Neural cell (in vitro differentiated cells): Measurements from ENCODE around the gene PLS1. TPM values are rescaled to one million over a fixed set of nuclear protein-coding genes. Genes with fewer than 3 reads are reported as not detected.

Experiments used
- H2AFZ ChIP-seq: fragments of 200-600, 300-800 bp; sonication (generic), shearing (Covaris generic); 2 replicates; pipeline ENCODE4 v1.6.0; 2014; ENCODE audit warnings: low read depth, mild to moderate bottlenecking, antibody characterized with exemption, low read length, moderate library complexity
- H3F3A ChIP-seq: fragments of 200-600 bp; shearing (Covaris generic); 2 replicates; pipeline ENCODE4 v1.6.1; 2016; ENCODE audit warnings: mild to moderate bottlenecking, moderate library complexity, mixed read lengths, antibody characterized with exemption, low read length; ENCODE audit not compliant: insufficient read depth, poor library complexity, severe bottlenecking
- H3K27ac ChIP-seq: fragments of 200-600, 300-800 bp; sonication (generic), shearing (Covaris generic); 2 replicates; pipeline ENCODE4 v1.5.1; 2014; ENCODE audit warnings: mild to moderate bottlenecking, low read length, moderate library complexity
- H3K27me3 ChIP-seq: fragments of 300-800, 200-600 bp; sonication (generic), shearing (Covaris generic); 2 replicates; pipeline ENCODE4 v1.6.0; 2014; ENCODE audit warnings: mild to moderate bottlenecking, low read depth, low read length, moderate library complexity; ENCODE audit not compliant: insufficient read depth
- H3K36me3 ChIP-seq: fragments of 300-800, 200-600 bp; sonication (generic), shearing (Covaris generic); 2 replicates; pipeline ENCODE4 v1.5.1; 2014; ENCODE audit warnings: mild to moderate bottlenecking, antibody characterized with exemption, low read length, moderate library complexity; ENCODE audit not compliant: insufficient read depth
- H3K4me2 ChIP-seq: fragments of 300-800, 200-600 bp; sonication (generic), shearing (Covaris generic); 2 replicates; pipeline ENCODE4 v1.6.0; 2014; ENCODE audit warnings: mild to moderate bottlenecking, low read length
- H3K4me3 ChIP-seq: fragments of 300-800, 200-600 bp; sonication (generic), shearing (Covaris generic); 2 replicates; pipeline ENCODE4 v1.5.1; 2014; ENCODE audit warnings: mild to moderate bottlenecking, low read length, moderate library complexity
- H3K79me2 ChIP-seq: fragments of 200-600 bp; shearing (Covaris generic); replicated peaks from 2 replicates; pipeline ENCODE4 v1.6.0; 2014; ENCODE audit warnings: mild to moderate bottlenecking, low read length, moderate library complexity; ENCODE audit not compliant: insufficient read depth
- H3K9ac ChIP-seq: fragments of 300-800, 200-600 bp; sonication (generic), shearing (Covaris generic); 2 replicates; pipeline ENCODE4 v1.6.1; 2016; ENCODE audit warnings: mild to moderate bottlenecking, low read length, mixed read lengths
- H3K9me2 ChIP-seq: fragments of 200-600 bp; shearing (Covaris generic); 2 replicates; pipeline ENCODE4 v1.6.1; 2016; ENCODE audit warnings: mild to moderate bottlenecking, low read length, mixed read lengths; ENCODE audit not compliant: insufficient read depth
- H3K9me3 ChIP-seq: fragments of 200-600, 300-800 bp; sonication (generic), shearing (Covaris generic); 2 replicates; pipeline ENCODE4 v1.6.1; 2016; ENCODE audit warnings: mild to moderate bottlenecking, mixed run types, low read length, moderate library complexity, mixed read lengths
- H4K20me1 ChIP-seq: fragments of 200-600 bp; shearing (Covaris generic); 2 replicates; pipeline ENCODE4 v1.6.1; 2016; ENCODE audit warnings: mild to moderate bottlenecking, mixed run types; ENCODE audit not compliant: insufficient read depth
- EP300 ChIP-seq: fragments of 450-650 bp; conservative IDR thresholded peaks from 2 replicates; pipeline ENCODE4 v1.6.1; 2014; ENCODE audit warnings: antibody characterized with exemption, mild to moderate bottlenecking, moderate library complexity; ENCODE audit not compliant: poor library complexity, severe bottlenecking
- EZH2 ChIP-seq: fragments of 200-600, 300-800 bp; shearing (Covaris generic), sonication (generic); IDR thresholded peaks from 2 replicates; pipeline ENCODE4 v1.6.1; 2014; ENCODE audit warnings: antibody characterized with exemption, low read length, borderline replicate concordance, mild to moderate bottlenecking; ENCODE audit not compliant: insufficient read depth, poor library complexity, severe bottlenecking
- MXI1 ChIP-seq: fragments of 450-650 bp; conservative IDR thresholded peaks from 2 replicates; pipeline ENCODE4 v1.6.1; 2014; ENCODE audit warnings: antibody characterized with exemption, mild to moderate bottlenecking; ENCODE audit not compliant: poor library complexity, severe bottlenecking
- POLR2AphosphoS5 ChIP-seq: IDR thresholded peaks from 2 replicates; pipeline ENCODE4 v1.6.1; 2012
- RAD21 ChIP-seq: fragments of 450-650 bp; conservative IDR thresholded peaks from 2 replicates; pipeline ENCODE4 v1.6.1; 2014; ENCODE audit warnings: antibody characterized with exemption, mild to moderate bottlenecking, moderate library complexity
- SMC3 ChIP-seq: fragments of 450-650 bp; conservative IDR thresholded peaks from 2 replicates; pipeline ENCODE4 v1.6.1; 2014; ENCODE audit warnings: antibody characterized with exemption, mild to moderate bottlenecking, moderate library complexity; ENCODE audit not compliant: poor library complexity
- TAF1 ChIP-seq: IDR thresholded peaks from 2 replicates; pipeline ENCODE4 v1.6.1; 2012; ENCODE audit warnings: low read depth
- polyA plus RNA-seq: library from polyadenylated mRNA; depleted of rRNA; stranded (reverse); fragments of >200 nt; gene quantifications from 2 replicates; pipeline ENCODE4 v1.2.3, GENCODE V29; 2014
- TF ChIP-seq, protein P1 (sequence below): IDR thresholded peaks from 2 replicates; pipeline ENCODE4 v1.6.1; 2012; ENCODE audit warnings: borderline replicate concordance
- TF ChIP-seq, protein P2 (sequence below): fragments of 450-650 bp; IDR thresholded peaks from 2 replicates; pipeline ENCODE4 v1.5.1; 2014; ENCODE audit warnings: antibody characterized with exemption, mild to moderate bottlenecking, moderate library complexity; ENCODE audit not compliant: poor library complexity, severe bottlenecking

PLS1 gene
- polyA plus RNA-seq, 1 donor from 2014 or later = 0.31 TPM

DNA sequence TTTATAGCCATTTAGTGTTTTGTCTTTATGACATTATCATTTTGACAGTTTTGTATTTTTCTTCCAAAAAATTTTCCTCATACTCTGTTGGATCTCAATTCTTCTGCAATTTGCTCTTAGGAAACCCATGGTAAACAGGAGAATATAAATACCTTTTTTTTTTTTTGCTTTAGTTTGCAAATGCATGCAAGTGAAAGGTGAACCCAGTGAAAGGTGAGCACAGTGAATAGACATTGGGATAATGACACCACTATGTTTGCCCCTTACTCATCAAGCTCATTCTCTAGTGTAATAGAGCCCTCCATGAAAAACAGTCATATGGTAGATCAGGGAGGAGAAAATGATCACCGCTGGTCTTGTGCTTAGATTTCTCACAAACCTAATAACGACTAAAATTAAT is 68.6 kb downstream of the PLS1 start:
- no peaks in the 10 kb centered on the region for H3K36me3 ChIP-seq
- TF ChIP-seq, protein P1, sequence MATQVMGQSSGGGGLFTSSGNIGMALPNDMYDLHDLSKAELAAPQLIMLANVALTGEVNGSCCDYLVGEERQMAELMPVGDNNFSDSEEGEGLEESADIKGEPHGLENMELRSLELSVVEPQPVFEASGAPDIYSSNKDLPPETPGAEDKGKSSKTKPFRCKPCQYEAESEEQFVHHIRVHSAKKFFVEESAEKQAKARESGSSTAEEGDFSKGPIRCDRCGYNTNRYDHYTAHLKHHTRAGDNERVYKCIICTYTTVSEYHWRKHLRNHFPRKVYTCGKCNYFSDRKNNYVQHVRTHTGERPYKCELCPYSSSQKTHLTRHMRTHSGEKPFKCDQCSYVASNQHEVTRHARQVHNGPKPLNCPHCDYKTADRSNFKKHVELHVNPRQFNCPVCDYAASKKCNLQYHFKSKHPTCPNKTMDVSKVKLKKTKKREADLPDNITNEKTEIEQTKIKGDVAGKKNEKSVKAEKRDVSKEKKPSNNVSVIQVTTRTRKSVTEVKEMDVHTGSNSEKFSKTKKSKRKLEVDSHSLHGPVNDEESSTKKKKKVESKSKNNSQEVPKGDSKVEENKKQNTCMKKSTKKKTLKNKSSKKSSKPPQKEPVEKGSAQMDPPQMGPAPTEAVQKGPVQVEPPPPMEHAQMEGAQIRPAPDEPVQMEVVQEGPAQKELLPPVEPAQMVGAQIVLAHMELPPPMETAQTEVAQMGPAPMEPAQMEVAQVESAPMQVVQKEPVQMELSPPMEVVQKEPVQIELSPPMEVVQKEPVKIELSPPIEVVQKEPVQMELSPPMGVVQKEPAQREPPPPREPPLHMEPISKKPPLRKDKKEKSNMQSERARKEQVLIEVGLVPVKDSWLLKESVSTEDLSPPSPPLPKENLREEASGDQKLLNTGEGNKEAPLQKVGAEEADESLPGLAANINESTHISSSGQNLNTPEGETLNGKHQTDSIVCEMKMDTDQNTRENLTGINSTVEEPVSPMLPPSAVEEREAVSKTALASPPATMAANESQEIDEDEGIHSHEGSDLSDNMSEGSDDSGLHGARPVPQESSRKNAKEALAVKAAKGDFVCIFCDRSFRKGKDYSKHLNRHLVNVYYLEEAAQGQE = no peak
- TF ChIP-seq RAD21 = no peak
- no peak for TF ChIP-seq EZH2
- no peak for TF ChIP-seq POLR2AphosphoS5
- TF ChIP-seq, protein P2, sequence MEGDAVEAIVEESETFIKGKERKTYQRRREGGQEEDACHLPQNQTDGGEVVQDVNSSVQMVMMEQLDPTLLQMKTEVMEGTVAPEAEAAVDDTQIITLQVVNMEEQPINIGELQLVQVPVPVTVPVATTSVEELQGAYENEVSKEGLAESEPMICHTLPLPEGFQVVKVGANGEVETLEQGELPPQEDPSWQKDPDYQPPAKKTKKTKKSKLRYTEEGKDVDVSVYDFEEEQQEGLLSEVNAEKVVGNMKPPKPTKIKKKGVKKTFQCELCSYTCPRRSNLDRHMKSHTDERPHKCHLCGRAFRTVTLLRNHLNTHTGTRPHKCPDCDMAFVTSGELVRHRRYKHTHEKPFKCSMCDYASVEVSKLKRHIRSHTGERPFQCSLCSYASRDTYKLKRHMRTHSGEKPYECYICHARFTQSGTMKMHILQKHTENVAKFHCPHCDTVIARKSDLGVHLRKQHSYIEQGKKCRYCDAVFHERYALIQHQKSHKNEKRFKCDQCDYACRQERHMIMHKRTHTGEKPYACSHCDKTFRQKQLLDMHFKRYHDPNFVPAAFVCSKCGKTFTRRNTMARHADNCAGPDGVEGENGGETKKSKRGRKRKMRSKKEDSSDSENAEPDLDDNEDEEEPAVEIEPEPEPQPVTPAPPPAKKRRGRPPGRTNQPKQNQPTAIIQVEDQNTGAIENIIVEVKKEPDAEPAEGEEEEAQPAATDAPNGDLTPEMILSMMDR = no peak
- TF ChIP-seq SMC3 = no peak
- no peak for TF ChIP-seq MXI1
- no peak for TF ChIP-seq TAF1
- TF ChIP-seq EP300 = no peak
- H3K9ac ChIP-seq = no peak overlapping the region
- no peak overlapping the region for H2AFZ ChIP-seq
- no peaks in the 10 kb centered on the region for H3K79me2 ChIP-seq
- H3F3A ChIP-seq = no peaks in the 10 kb centered on the region
- H4K20me1 ChIP-seq = no peaks in the 10 kb centered on the region
- H3K9me3 ChIP-seq = no peaks in the 10 kb centered on the region
- no peaks in the 10 kb centered on the region for H3K27me3 ChIP-seq
- H3K4me2 ChIP-seq = no peak overlapping the region
- no peak overlapping the region for H3K4me3 ChIP-seq
- no peak overlapping the region for H3K27ac ChIP-seq
- no peaks in the 10 kb centered on the region for H3K9me2 ChIP-seq

GRCh38 chr3:142670120-142670519 is 73.9 kb downstream of the PLS1 start:
- Histone ChIP-seq H3K79me2 (no peaks in the 10 kb centered on the region), H3K27me3 (no peaks in the 10 kb centered on the region), H3K4me3 (no peak overlapping the region), H3K9me3 (no peaks in the 10 kb centered on the region), H3K27ac (no peak overlapping the region), H3K36me3 (no peaks in the 10 kb centered on the region), H3K9me2 (no peaks in the 10 kb centered on the region), H4K20me1 (no peaks in the 10 kb centered on the region), H3F3A (no peaks in the 10 kb centered on the region), H2AFZ (no peak overlapping the region), H3K4me2 (no peak overlapping the region), H3K9ac (no peak overlapping the region)
- TF ChIP-seq SMC3 = no peak

DNA sequence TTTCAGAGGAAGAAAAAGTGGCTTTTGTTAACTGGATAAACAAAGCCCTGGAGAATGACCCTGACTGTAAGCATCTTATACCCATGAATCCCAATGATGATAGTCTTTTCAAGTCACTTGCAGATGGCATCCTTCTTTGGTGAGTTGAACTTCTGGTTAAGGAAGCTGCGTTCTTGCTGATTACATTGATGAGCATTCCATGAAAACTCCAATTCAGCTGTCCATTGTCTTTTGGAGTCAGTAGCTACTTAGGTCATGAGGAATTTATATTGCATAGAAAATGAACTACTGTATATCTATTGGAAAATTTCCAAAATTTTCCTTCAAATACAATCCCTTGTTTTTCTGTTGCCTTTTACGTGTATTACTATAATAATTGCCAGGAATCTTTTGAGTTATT is 80.0 kb downstream of the PLS1 start:
- H3F3A ChIP-seq = no peaks in the 10 kb centered on the region
- H3K9me2 ChIP-seq = no peaks in the 10 kb centered on the region
- H3K4me2 ChIP-seq = no peak overlapping the region
- TF ChIP-seq POLR2AphosphoS5 = no peak
- no peak for TF ChIP-seq EZH2
- TF ChIP-seq EP300 = no peak
- TF ChIP-seq, protein P1 = no peak
- no peak for TF ChIP-seq MXI1
- TF ChIP-seq SMC3 = no peak
- no peak for TF ChIP-seq RAD21
- TF ChIP-seq TAF1 = no peak
- TF ChIP-seq, protein P2 = no peak
- no peak overlapping the region for H2AFZ ChIP-seq
- H3K9ac ChIP-seq = no peak overlapping the region
- no peaks in the 10 kb centered on the region for H3K9me3 ChIP-seq
- H3K27ac ChIP-seq = no peak overlapping the region
- no peaks in the 10 kb centered on the region for H3K36me3 ChIP-seq
- no peaks in the 10 kb centered on the region for H3K27me3 ChIP-seq
- H3K4me3 ChIP-seq = no peak overlapping the region
- H4K20me1 ChIP-seq = no peaks in the 10 kb centered on the region
- H3K79me2 ChIP-seq = no peaks in the 10 kb centered on the region
